Fibroblast of skin of abdomen (primary cell): ENCODE data around the gene MOB3B.

Source experiments
- DNase-seq: peaks from one replicate; pipeline ENCODE4 v3.0.0-alpha.2; 2013

Gene MOB3B

DNA sequence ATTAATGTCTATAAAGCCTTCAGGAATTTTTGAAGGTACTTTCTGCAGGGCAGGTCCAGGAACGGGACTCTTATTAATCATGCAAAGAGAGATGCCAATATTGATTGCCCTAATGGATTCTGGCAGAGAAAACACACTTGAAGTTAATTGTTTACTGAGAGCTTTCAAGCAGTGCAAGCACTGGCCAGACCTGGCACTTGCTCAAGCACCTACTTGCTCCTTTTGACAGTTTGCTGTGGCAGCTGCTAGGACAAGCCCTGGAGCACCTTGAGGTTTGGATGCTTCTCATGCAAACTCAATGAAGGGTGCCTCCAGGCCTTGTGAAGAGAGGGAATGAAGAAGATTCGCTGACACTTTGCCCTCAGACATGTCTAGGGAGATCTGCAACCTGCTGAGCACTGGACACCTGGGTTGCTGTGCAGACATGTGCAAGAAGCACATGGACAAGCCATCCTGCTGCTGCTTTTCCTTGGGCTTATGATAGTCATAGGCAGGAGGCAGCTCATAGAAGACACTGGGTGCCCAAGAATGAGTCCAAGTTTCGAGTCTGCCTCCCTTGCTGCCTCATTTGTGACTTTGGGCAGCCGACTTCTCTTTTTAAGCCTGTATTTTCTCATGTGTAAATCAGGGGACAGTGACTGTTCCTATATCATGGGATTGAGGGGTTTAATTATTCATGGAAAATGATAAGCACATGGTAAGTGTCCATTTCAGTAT lies 143.8 kb downstream of the MOB3B start:
- DNase-seq, result no peak

DNA sequence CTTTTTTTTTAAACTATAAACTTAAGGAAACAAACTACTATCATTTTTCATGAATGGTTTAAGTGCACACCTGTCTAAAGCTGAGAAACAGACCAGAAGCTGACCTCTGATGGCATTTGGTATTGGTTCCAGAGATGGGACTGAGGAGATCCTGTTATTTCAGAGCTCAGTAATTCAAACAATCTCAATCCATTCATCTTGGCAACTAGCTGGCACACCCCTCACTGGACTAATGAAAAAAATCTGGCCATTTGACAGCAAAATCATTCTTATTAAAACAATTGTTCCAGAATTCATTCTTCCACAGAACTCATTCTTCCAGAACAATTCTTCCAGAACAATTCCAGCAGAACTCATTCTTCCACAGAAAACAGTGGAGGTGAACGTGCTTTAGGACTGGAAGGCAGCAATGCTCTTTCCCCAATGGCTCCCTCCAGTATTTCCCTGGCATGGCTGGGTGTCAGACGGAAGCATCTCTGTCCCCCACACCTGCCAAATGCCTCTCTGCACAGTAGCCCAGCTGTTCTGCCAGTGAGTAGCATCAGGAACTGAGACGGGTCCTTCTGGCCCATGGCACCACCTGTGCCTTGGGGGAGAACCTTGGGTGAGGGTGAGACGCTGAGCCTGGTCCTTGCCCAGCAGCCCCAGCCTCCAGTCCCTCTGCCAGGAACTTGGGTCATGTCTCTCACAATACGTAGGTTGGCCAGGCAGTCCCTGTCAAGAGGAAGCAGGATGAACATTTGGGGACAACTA lies 145.2 kb downstream of the MOB3B start:
- no peak for DNase-seq

DNA sequence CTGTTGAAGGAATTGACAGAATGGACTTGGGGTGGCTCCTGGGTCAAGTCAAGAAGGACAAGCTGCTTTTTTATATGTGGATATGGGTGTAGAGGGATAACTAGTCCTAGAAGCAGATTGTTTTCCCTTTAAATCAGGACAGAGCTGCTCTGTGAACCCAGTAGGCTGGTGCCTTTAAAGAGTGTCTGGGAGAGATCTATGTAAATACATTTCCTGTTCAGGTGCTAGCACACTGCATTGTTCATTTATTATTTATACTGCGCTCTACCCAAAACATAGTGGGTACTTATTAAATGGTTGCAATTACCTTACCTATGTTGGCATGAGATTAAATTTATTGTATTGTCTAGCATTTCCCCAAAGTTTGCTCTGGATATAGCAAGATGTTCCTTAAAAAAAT lies 146.1 kb downstream of the MOB3B start:
- DNase-seq, result no peak

DNA sequence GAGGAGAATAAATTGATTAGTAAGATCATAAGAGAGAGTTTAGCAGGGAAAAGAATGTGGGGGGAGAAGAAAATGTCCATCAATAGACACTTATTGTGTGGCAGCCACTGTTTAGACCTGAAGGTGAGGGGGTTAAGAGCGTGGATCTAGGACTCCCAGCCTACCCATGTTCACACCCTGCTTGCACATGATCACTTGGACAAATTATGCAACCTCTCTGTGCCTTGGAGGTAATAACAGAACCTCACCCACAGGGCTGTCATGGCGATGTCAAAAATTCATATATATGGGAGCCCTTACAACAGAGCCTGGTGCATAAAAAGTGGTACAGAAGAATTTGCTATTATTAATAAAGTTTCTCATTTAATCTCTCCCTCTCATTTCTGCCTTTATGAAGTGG lies 146.6 kb downstream of the MOB3B start:
- no peak for DNase-seq

DNA sequence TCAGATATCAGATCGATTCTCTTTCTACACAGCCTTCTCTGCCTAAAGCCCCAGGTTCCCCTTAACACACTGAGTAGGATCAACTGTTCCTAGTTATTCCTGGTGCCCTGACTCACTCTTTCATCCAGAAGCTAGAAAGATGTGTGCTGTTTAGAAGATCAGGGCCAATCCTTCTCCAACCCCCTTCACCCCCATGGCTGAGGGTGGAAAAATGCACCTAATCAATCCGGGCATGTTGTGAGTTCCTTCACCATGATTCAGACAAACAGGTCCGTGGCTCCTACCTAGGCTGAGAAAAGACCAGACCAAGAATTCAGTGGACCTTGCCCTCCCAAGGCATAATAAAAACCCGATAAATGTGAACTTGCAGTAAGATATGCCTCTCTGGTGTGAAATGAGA lies 147.3 kb downstream of the MOB3B start:
- no peak for DNase-seq

DNA sequence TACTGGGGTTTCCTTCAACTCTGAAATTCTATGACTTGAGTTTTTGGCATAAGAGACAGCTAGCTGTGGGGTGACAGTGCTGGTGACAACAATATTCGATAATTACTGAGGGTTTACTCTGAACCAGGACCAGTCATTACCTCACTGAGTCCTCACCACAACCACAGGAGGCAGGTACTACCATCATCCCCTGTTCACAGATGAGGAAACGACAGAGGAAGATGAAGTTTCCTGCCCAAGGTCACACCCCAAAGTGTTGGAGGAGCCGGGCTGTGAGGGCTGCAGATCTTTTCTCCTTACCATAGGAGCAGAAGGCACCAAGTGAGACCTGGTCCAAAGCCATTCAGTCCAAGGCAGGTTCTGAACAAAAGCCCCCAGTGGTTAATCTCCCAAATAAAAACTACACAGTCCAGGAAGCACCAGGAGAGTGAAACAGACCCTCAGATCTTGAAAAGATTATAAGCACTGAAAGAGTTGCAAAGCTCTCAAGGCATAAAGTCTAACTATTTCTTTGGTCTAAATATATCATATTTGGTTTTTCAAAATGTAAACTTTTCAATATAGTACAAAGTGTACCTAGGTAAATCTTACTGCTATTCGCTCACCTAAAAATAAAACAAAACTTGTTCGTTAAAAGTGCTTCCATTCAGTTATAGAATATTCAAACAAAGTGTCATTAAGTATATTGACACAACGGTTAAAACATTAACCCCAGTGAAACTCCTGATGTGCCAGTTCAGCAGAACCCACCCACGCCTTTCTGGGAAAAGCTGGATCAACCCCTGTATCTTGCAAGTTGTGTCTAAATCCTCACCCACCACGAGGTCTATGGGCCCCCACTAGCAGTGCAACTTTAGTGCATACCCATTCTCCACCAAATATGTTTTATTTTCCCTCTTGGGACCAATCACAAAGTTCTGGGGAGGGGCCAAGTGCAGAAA lies 150.0 kb downstream of the MOB3B start:
- no peak for DNase-seq

DNA sequence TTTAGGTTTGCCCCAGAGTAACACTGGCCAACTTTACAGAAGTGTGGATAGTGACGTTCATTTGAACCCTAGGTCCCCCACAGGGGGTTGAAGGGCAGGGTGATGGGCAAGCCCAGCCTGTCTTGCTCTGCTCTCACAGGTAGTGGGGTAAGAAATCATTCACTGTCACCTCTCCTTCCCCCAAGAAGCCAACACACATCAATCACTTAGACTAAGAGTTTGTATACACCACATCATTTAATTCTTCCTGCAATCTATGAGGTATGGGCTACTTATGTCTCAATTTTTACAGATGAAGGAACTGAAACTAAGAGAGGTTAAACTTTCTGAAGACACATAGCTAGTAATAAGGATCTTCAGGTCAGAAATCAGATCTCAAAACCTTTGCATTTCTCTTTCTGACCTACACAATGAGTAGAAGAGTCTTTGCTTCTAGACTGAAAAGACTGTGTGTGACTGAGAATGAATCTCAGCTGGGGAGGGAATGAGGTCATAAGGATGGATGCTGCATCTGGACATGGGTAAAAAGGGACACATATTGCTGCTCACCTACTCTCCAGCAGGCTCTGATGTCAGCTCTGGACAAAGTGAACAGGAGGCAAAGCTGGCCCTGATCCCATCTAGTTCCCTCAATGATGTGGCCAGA lies 151.7 kb downstream of the MOB3B start:
- DNase-seq, result no peak

DNA sequence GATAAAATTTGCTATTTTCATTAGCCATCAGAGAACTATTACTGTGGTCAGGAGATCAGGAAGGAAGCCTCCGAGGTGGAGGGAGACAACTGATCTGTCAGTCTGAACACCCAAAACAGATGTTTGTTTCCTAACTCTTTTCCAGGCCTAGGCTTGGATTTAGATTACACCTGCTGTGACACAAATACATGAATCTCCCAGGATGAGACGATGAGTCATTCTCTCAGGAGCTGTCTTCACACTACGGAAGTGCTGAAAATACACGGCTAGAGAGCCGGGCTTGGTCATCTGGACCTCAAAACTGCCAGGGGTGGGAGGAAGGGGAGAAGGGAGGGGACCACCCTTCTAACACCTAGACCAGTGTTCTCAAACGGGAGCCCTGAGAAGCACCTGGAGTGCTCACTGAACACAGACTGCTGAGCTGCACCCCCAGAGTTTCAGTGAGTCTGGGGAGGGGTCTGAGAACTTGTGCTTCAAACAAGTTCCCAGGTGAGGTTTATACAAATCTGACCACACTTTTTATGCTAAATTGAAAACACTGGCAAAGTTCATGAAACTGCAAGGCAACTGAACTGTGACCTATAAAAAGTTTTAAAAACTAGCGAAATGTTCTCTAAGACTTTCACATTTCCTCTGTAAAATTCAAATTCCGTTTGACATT lies 152.3 kb downstream of the MOB3B start:
- no peak for DNase-seq

DNA sequence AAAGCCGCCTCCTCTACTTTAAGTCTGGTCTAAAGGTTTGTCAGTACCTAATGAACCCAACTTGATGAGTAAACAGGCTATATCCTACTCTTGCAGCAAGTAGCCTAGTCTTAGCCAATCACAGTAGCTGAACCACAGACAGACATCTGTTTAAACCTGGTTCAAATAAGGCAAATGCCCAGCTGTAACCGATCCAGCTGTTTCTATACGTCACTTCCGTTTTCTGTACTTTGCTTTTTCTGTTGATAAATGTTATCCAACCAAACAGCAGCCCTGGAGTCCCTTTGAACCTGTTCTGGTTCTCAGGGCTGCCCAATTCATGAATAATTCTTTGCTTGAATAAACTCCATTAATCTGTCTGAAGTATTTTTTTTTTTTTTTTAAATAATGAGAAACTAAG lies 155.8 kb downstream of the MOB3B start:
- DNase-seq, result no peak

DNA sequence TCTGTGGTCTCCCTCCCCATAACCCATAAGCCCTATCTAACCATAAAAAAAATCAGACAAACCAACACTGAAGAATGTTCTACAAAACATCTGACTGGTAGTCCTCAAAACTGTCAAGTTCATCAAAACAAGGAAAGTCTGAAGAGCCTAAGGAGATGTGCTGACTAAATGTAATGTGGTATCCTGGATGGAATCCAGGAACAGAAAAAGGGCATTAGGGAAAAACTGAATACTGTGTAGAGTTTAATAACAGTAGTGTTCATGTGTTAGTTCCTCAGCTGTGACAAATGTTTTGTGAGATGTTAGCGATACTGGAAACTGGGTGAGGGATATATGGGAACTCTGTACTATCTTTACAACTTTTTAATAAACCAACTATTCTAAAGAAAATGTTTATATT lies 157.0 kb downstream of the MOB3B start:
- DNase-seq, result no peak

DNA sequence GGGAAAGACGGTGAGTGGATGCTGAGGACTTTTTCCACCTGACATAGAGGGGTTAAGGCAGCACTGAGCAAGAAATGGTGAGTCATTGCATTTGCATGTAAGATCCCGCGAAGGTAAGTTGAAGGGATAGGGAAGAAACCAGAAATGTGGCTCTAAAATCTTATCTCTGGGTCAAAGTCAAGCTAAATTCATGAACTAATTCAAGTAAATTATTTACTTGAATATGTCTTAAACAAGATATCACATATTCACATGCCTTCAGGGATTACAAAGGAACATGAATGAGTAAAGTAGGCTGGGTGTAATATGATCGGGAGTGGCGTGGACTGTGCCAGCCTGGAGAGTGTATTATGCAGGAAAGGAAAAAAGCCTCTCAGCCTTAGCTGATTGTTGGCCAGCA lies 158.2 kb downstream of the MOB3B start:
- DNase-seq, result no peak

DNA sequence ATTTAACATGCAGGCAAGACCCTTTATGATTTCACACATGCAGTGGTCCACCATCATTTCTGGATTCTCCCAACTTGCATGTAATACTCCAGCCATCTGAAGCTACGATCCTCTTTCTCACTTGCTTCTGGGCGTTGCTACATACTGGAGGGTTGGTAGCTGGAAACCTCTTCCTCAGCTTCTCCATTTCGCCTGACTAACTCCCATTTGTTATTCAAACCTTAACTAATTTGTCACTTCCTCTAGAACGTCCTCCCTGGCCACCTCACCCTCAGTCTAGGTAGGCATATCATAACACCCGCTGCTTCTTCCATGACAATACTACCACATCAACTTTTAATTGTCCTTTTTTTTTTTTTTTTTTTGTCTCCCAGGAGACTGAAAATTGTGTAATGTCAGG lies 160.0 kb downstream of the MOB3B start:
- DNase-seq, result no peak

DNA sequence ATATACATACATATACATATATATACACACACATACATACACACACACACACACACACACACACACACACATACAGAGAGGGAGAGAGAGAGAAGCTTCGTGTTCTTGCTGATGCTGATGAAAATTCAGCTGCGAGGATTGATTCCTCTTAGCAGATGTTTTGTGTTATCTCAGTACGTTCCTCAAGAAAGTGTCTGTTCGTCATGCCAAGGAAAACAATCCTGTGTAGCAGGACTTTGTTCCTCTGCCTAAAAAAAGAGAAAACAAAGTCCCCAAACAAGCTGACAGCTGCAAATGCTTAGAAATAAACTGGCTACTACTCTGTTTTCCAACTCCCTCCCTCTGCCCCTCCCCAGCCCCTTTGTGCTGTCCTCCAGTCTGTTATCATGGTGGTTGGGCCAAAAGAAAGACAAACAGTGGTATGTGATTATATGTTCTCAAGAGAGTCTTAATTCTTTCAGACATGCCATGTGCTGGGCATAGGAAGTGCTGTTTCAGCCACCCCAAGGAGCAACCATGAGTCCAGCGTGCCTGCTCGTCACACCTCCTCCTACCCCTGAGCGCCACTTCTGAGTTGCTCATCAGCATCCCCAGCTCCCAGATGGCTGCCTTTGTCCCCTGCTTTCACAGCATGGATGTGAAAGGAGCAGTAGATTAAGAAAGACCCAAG lies 161.2 kb downstream of the MOB3B start:
- DNase-seq, result peak; percentile 68

DNA sequence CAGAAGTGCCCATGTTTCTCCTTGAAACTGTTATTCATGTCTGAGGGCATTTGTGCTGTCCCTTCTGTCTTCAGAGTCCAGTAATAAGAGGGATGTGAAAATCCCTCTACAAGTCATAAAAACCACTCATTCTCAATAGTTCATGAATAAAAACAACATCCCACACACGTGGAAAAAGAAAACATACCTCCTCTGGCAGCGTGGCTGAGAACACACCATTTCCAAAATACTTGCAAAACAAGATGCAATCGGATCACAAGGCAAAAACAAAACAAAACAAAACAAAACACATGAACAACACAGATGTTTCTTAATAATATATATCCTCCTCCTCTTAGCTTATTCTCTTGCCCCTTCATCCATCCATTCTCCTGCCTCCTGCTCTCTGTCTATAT lies 161.7 kb downstream of the MOB3B start:
- no peak for DNase-seq

DNA sequence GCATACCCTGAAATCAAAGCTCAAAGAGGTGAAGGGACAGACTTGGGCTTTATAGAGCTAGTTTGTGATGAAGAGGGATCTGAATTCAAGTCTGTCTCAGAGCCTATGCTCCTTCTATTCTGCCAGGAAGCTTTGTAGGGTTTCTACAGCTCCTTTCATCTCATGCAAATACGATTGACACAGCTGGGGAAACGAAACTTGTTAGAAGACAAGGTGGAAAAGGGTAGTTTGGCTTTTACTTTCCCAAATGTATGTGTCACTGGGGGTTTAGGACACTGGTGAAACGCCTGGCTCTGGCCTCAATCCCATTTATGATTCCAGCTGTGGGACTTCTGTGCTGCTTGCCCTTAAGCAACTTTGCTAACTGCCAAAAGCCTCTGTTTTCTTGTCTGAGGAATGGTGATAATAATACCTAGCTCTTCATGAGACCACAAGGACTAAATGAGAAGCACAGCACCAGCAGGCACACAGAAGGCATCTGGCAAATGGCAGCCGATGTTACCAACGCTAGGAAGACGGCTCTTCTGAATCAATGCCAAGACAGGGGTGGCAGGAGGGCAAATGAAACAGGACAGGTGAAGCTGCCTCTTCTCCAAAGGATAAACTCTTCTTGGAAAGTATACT lies 162.3 kb downstream of the MOB3B start:
- no peak for DNase-seq

DNA sequence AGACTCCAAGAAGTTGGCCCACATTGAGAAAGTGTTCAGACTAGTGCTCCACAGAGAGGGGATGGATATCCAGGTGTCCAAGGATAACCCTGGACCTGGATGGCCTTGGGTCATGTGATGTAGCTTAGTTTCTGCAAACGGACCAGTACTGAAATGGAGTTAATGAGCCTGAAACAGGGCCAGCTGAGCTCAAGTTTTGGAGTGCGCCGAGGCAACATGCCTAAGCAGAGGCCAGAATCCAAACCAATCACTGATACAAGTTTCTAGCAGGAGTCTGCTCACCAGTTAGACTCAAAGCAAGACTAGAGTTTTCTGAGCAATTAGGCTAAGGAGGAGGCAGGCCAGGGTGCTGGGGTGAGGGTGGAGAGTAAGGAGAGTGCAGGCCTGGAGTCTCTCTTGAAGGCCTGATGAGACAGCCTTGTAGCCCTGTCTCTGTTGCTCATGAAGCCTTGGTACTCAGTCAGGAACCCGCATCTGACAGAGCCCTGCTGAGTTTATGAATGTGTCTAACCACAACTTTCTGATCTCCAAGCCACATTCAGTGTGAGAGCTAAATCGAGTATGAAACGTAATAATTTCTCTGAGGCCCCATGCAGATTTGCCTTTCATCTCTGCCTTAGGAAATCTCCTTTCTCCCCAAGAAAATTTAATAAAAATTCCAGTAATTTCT lies 163.8 kb downstream of the MOB3B start:
- peak; percentile 69 for DNase-seq

DNA sequence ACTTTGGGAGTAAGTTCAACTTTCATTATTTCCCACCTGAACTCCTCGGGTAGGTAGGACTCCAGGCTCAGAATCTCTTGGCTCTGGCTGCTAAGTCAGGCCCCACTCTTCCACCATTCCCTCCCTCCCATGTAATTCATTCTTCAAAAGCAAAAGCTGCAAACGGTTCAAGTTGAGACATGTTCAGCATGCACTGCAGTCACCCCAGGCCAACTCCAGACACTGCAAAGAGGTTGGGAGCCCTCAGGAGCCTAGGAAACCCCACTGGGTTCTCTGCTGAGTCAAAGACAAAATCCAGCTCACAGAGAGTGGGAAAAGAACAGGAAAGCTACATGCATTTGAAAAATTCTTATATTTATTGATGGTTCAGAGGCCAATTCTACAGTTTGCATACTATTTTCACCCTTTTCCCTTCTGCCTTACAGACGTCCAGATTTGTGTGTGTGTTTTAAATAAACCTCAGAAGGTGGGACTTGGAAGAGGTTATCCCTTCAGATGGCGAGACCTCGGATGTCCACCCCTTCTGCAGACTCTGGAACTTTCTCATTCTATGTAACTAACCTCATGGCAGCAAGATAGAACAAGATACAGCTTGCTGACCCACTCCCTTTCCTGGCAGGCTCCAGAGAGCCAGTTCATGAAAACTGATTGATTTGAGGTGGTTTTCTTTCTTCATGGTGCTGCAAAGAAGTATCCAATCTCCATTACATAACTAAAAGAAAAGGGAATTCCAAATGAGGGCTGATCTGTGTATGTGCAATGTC lies 167.0 kb downstream of the MOB3B start:
- DNase-seq, result no peak

DNA sequence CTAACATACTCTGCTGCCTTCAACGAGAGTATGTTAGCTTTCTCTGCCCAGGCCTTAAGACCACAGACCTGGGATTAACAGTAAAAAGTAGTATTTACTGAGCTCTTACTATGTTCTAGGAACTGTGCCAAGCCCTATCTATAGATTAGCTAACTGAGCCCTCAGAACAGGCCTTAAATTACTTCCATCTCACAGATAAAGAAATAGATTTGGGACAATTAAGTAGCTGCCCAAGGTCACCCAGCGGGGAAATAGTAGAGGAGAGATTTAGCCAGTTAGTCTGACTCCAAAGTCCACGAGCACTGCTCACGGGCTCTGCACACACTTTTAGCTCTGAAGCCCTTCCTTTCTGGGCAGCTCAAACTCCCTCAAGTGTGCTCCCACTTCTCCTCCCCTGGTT lies 168.1 kb downstream of the MOB3B start:
- no peak for DNase-seq

DNA sequence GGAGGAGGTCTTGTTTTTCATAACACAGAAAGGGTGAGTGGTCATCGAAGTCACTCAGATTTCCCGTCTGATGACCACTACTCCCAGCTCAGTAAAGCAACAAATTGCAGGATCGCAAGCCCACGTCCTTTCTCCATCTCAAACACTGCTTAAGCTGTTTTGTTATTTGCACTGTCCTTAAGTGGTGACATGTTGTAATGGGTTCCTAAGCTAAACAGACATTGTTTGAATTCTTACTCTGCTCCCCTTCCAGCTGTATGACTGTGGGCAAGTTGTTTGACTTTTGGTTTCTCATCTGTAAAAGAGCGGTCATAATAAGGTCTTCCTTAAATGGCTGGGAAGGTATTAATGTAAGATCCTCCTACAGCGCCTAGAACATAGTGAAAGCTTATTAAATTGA lies 169.9 kb downstream of the MOB3B start:
- no peak for DNase-seq

DNA sequence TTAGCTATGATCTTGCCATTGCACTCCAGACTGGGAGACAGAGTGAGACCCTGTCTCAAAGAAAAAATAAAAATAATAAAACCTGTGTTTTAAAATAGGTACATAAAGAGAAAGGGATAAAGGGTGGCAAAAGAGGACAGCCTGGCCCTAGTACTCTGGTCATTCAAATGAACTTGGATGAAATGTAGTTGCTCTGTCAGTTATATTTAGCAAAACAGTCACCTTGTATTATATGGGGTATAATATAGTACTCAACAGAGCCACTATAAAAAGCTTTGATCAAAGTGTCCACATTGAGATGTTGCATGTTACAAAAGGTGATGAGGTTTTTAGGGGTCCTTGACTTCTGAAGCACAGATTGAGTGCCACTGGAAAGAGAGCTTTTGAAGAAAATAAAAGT lies 171.6 kb downstream of the MOB3B start:
- no peak for DNase-seq
